ENCODE data around the gene DDX54. TPM values are rescaled to one million over a fixed set of nuclear protein-coding genes. Genes with fewer than 3 reads are reported as not detected.

DDX54 gene
- total and polyA plus RNA-seq, 8 donors = 42.0 to 73.6 (median 60.8) TPM

- peaks cover 0 to 9% of the 10 kb centered on the region in 2 donors for H3K4me1 ChIP-seq
- TF ChIP-seq CTCF (IDR thresholded peaks at IDR 0.05) = no peak
- no peaks in the 10 kb centered on the region for H3K9me3 ChIP-seq
- no peak overlapping the region for H3K4me3 ChIP-seq
- peaks cover 0 to 51% of the 10 kb centered on the region in 2 donors for H3K27me3 ChIP-seq
- H3K36me3 ChIP-seq = no peaks in the 10 kb centered on the region
- no peak for DNase-seq
- intact Hi-C loops (cut with DNase I) = no loop called here
- peak; percentile 39 for ATAC-seq
- H3K27ac ChIP-seq = no peak overlapping the region
Observed at GRCh38 chr12:113136990-113137511, 48.2 kb downstream of the DDX54 start.

GRCh38 chr12:113136128-113136989 is 48.9 kb downstream of the DDX54 start:
- Histone ChIP-seq H3K4me3 (no peak overlapping the region), H3K27me3 (peaks cover 0 to 51% of the 10 kb centered on the region in 2 donors), H3K4me1 (peaks cover 0 to 9% of the 10 kb centered on the region in 2 donors), H3K36me3 (no peaks in the 10 kb centered on the region), H3K9me3 (no peaks in the 10 kb centered on the region), H3K27ac (no peak overlapping the region)
- intact Hi-C loops (cut with DNase I) = no loop called here
- TF ChIP-seq CTCF (IDR thresholded peaks at IDR 0.05) = no peak
- no peak for DNase-seq
- peak; percentile 40 for ATAC-seq

GRCh38 chr12:113135178-113136127 is 49.8 kb downstream of the DDX54 start, which contains the start of gene RASAL1:
TSS of gene RASAL1 (minus strand) at chr12:113135761. CDS start at chr12:113135462, 299 bp downstream.
- peak; percentile 76 for ATAC-seq
- Histone ChIP-seq H3K4me3 (no peak within 1 kb of the TSS), H3K27me3 (peaks cover 0 to 51% of the 10 kb centered on the region in 2 donors), H3K36me3 (no peaks in the 10 kb centered on the region), H3K9me3 (no peaks in the 10 kb centered on the region), H3K4me1 (peaks cover 0 to 9% of the 10 kb centered on the region in 2 donors), H3K27ac (no peak within 1 kb of the TSS)
- intact Hi-C loops (cut with DNase I) = no loop called here
- TF ChIP-seq CTCF (IDR thresholded peaks at IDR 0.05) = no peak
- DNase-seq = no peak

- intact Hi-C loops (cut with DNase I) = no loop called here
- H3K27ac ChIP-seq = no peak overlapping the region
- no peak overlapping the region for H3K4me3 ChIP-seq
- ATAC-seq (no peak), DNase-seq (no peak)
- H3K4me1 ChIP-seq = peaks cover 0 to 9% of the 10 kb centered on the region in 2 donors
- TF ChIP-seq CTCF (IDR thresholded peaks at IDR 0.05) = no peak
- peaks cover 0 to 51% of the 10 kb centered on the region in 2 donors for H3K27me3 ChIP-seq
- H3K36me3 ChIP-seq = no peaks in the 10 kb centered on the region
- H3K9me3 ChIP-seq = no peaks in the 10 kb centered on the region
Observed at GRCh38 chr12:113134521-113134951, 50.7 kb downstream of the DDX54 start.
